ENCODE results near the gene CREBBP. TPM values are rescaled to one million over a fixed set of nuclear protein-coding genes. Genes with fewer than 3 reads are reported as not detected.

CREBBP gene
- total and polyA plus RNA-seq, 2 experiments from 2014 or later: 36.9 to 54.8 TPM

- Histone ChIP-seq H2AFZ (no peak overlapping the region), H3K4me3 (no peak overlapping the region), H3K4me2 (no peak overlapping the region), H3K36me3 (ENCODE audit: insufficient read depth) (peaks cover 49% of the 10 kb centered on the region), H4K20me1 (replicated peaks; ENCODE audit: insufficient read depth) (no peaks in the 10 kb centered on the region), H3K4me1 (ENCODE audit: insufficient read depth) (no peaks in the 10 kb centered on the region), H3K27me3 (ENCODE audit: insufficient read depth) (no peaks in the 10 kb centered on the region), H3K9me2 (ENCODE audit: insufficient read depth) (no peaks in the 10 kb centered on the region), H3F3A (replicated peaks; ENCODE audit: low read depth) (0 out of 2 replicates have a peak, but pooled peaks cover 4% of the 10 kb centered on the region), H3K79me2 (replicated peaks; ENCODE audit: insufficient read depth) (no peaks in the 10 kb centered on the region), H3K27ac (ENCODE audit: low read depth) (no peak overlapping the region)
- no peak for DNase-seq (ENCODE audit: low spot score)
- TF ChIP-seq STAT1 (IDR thresholded peaks at IDR 0.05; ENCODE audit: unreplicated experiment) (no peak), CREB1 (CRISPR knock-in tag; IDR thresholded peaks at IDR 0.05; ENCODE audit: low read depth) (no peak), JUNB (IDR thresholded peaks at IDR 0.05; ENCODE audit: unreplicated experiment) (no peak), ZNF114 (CRISPR knock-in tag; IDR thresholded peaks at IDR 0.05) (no peak), REST (IDR thresholded peaks at IDR 0.05; ENCODE audit: unreplicated experiment) (no peak), ETS1 (IDR thresholded peaks at IDR 0.05) (no peak)
- H3K4me1 Mint-ChIP-seq: peaks cover 2% of the 10 kb centered on the region; the same call in 2 of the 3 replicates
- H3K9me3 Mint-ChIP-seq: no peaks in the 10 kb centered on the region
- H3K36me3 Mint-ChIP-seq (ENCODE audit: low read depth): peaks cover 83% of the 10 kb centered on the region
- peak overlapping the region; percentile 72 for H3K27ac Mint-ChIP-seq
- peaks cover 8% of the 10 kb centered on the region for H3K27me3 Mint-ChIP-seq (ENCODE audit: insufficient read depth, low read depth, poor library complexity)
- no peak for ATAC-seq
- H3K4me3 Mint-ChIP-seq: no peak overlapping the region
Observed at GRCh38 chr16:3740186-3740585, 140.3 kb downstream of the CREBBP start.

- peaks cover 8% of the 10 kb centered on the region for H3K27me3 Mint-ChIP-seq (ENCODE audit: insufficient read depth, low read depth, poor library complexity)
- H3K27me3 ChIP-seq (ENCODE audit: insufficient read depth): no peaks in the 10 kb centered on the region
- H3K9me2 ChIP-seq (ENCODE audit: insufficient read depth): no peaks in the 10 kb centered on the region
- DNase-seq (ENCODE audit: low spot score) (no peak), ATAC-seq (no peak)
- no peak overlapping the region for H3K27ac Mint-ChIP-seq
- H3K9me3 Mint-ChIP-seq: no peaks in the 10 kb centered on the region
- H3K36me3 ChIP-seq (ENCODE audit: insufficient read depth): peaks cover 49% of the 10 kb centered on the region
- 0 out of 2 replicates have a peak, but pooled peaks cover 4% of the 10 kb centered on the region for H3F3A ChIP-seq (replicated peaks; ENCODE audit: low read depth)
- no peaks in the 10 kb centered on the region for H3K79me2 ChIP-seq (replicated peaks; ENCODE audit: insufficient read depth)
- no peak overlapping the region for H3K4me3 Mint-ChIP-seq
- peaks cover 83% of the 10 kb centered on the region for H3K36me3 Mint-ChIP-seq (ENCODE audit: low read depth)
- peaks cover 2% of the 10 kb centered on the region; the same call in 2 of the 3 replicates for H3K4me1 Mint-ChIP-seq
- H3K27ac ChIP-seq (ENCODE audit: low read depth): no peak overlapping the region
- H3K4me1 ChIP-seq (ENCODE audit: insufficient read depth): no peaks in the 10 kb centered on the region
- no peak overlapping the region for H2AFZ ChIP-seq
- H3K4me2 ChIP-seq: no peak overlapping the region
- no peak overlapping the region for H3K4me3 ChIP-seq
- no peaks in the 10 kb centered on the region for H4K20me1 ChIP-seq (replicated peaks; ENCODE audit: insufficient read depth)
- TF ChIP-seq POLR2AphosphoS5 (IDR thresholded peaks at IDR 0.05; ENCODE audit: low read depth): no peak
- no peak for TF ChIP-seq NANOG (IDR thresholded peaks at IDR 0.05; ENCODE audit: borderline replicate concordance)
- no peak for TF ChIP-seq CTCF (conservative IDR thresholded peaks at IDR 0.05; ENCODE audit: low read depth in 2 of 2)
- TF ChIP-seq EZH2 (IDR thresholded peaks at IDR 0.05; ENCODE audit: low read depth, unreplicated experiment): no peak
- TF ChIP-seq STAT1 (IDR thresholded peaks at IDR 0.05; ENCODE audit: unreplicated experiment): no peak
- no peak for TF ChIP-seq ZNF331 (CRISPR knock-in tag; IDR thresholded peaks at IDR 0.05; ENCODE audit: low read depth)
- no peak for TF ChIP-seq ZNF114 (CRISPR knock-in tag; IDR thresholded peaks at IDR 0.05)
- TF ChIP-seq JUNB (IDR thresholded peaks at IDR 0.05; ENCODE audit: unreplicated experiment): no peak
- no peak for TF ChIP-seq CREB1 (CRISPR knock-in tag; IDR thresholded peaks at IDR 0.05; ENCODE audit: low read depth)
- TF ChIP-seq ETS1 (IDR thresholded peaks at IDR 0.05): no peak
- no peak for TF ChIP-seq REST (IDR thresholded peaks at IDR 0.05; ENCODE audit: unreplicated experiment)
- TF ChIP-seq EZH2phosphoT487 (IDR thresholded peaks at IDR 0.05; ENCODE audit: unreplicated experiment): no peak
Observed at GRCh38 chr16:3739636-3740035, 140.9 kb downstream of the CREBBP start.
